ENCODE data around the gene ASTN1.

The ASTN1 gene

DNA sequence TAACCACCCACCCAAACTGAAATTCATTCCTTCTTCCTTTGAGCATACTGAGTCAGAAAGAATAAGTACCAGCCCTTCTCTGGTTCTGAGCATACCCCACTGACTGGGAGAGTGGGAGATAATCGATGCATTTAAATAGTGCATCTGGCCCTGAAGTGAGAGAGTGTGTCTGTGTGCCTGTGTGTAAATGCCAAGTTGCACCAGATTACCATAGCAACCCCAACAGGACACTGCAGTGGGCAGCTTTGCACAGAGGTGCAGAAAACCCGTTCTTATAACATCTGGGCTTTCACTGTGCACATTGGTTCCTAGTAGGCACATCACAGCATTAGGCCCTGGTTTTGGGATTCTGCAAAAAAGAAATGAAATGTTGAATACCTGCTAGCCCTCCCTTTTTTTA, 2.3 kb downstream of the ASTN1 start:
- DNase-seq = no peak

GRCh38 chr1:177146499-177146898, 18.0 kb downstream of the ASTN1 start:
- no peak for DNase-seq

DNA sequence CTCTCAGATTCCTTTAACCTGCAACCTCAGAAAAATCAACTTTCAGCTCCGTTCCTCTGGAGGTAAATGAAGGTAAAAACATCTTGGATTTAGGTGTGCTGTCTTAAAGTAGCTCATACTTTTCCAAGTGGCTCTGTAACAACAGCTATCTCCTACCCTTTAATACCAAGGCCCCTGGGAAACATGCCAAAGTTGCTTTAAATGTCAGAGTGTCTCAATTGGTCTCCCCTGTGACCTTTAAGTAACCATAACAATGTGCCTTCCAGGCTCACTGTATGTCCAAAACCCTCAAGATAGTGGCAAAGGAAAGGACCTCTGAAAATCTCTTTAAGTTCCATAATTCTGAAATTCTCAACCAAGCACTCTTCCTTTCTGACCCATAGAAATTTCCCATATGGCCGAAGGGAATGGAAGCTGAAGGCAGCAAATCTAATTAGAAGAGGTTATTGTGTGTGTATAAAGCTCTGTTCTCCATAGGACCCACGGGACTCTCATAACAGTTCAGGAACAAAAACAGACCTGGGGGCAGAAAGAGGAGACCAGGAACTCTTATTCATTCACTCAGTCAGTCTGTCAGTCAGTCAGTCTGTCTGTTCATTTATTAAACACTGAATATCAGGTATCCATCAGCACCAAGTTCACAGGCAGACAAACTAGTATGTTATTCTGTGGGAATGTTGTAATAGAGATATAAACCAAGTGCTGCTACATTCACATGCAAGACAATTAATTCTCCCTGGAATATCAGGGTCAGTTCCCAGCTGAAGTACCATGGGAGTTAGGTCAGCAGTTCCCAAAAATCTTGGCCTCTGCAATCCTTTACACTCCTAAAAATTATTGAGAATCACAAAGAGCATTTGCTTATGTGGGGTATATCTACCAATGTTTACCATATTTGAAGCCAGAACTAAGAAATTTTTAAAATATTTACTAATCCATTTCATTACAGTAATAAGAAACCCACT, 19.1 kb downstream of the ASTN1 start:
- no peak for DNase-seq

- no peak for DNase-seq
Observed at GRCh38 chr1:177142791-177143271, 21.7 kb downstream of the ASTN1 start.

DNA sequence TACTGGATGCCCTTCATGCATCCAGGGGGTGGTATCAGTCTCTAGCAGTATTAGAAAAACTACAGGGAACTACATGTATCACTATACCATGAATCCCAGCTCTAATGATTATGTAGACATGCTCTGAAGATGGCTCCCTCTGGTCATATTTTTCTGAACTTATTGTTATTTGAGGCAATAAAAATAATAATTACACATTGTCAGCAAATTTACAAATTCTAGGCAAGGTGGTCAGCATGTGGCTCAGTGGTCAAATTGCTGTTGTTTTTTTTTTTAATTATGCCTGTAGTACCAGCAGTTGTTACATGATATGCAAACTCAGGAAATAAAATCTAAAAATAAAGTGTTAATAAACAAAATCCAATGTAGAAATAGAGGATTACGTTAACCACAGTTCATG, 22.5 kb downstream of the ASTN1 start:
- DNase-seq = no peak

DNA sequence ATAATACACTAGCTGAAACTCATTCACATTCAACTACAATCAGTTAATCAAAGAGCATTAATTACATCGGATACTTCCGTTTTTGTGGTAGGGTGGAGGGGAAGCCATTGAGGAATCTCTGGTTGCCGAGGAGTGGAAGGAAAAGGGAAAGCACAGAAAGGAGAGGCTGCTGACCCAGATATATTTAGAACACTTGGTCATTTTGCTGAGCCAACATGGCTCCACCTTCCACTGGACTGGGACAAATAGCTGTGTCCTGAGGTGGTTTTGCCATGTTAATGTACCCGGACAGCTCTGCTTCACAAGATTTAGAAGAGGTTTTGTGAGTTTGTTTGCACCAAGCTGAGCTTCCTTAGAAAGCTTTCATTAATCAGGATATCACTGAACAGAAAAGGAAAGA, 26.2 kb downstream of the ASTN1 start:
- DNase-seq = no peak

DNA sequence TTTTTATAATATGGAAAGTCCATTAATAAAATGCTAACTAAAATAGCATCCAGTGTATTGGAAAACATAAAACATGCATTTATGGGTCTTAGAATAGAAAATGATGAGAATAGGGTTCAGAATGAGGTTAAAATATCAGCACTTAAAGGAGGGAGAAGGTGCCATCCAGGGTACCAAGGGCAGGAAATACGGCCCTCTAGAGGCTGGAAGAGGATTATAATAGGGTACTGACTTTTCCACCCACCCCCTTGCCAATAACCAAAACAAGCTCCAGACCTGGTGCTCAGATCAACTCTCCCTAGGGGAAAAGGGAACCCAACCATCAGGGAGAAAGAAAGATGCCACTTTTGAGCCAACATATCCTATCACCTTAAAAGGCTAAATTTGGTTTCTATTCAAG, 26.7 kb downstream of the ASTN1 start:
- no peak for DNase-seq

GRCh38 chr1:177135250-177135649, 29.3 kb downstream of the ASTN1 start:
- no peak for DNase-seq

GRCh38 chr1:177133977-177134538, 30.5 kb downstream of the ASTN1 start:
- DNase-seq = no peak

GRCh38 chr1:177132141-177132540, 32.4 kb downstream of the ASTN1 start:
- no peak for DNase-seq

DNA sequence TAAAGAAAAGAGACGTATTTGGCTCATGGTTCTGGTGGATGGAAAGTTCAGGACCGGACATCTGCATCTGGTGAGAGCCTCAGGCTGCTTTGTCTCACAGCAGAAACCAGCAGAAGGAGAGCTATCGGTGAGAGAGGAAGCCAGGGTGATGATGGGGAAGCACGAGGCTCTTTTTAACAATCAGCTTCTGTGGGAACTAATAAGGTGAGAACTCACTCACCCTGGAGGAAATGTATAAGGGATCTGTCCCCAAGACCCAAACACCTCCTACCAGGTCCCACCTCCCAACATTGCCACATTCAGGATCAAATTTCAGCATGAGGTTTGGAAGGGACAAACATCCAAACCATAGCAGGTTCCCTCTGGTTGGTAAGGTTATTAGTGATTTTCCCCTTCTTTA, 32.8 kb downstream of the ASTN1 start:
- no peak for DNase-seq

- no peak for DNase-seq
Observed at GRCh38 chr1:177130451-177130945, 34.0 kb downstream of the ASTN1 start.

GRCh38 chr1:177128665-177129281, 35.7 kb downstream of the ASTN1 start:
- no peak for DNase-seq

DNA sequence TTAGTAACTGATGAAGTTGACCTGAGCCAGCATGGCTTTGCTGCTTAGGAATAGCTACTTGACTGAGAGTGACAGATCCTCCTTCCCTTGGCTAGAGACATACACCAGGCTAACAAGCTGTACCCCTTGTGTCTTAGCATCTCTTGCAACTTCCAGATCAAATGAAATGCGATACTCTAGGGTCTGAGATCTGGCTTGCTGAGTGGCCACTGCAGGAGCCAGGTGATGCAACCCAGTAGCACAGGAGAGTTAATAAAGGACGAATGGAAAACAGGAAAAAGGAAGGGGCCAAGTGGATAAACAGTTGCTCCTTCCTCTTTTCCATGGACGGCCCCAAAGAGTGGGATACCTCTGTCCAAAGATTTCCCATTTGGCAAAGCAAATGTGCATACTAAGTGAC, 38.2 kb downstream of the ASTN1 start:
- no peak for DNase-seq

GRCh38 chr1:177124577-177125278, 39.8 kb downstream of the ASTN1 start:
- DNase-seq = no peak

DNA sequence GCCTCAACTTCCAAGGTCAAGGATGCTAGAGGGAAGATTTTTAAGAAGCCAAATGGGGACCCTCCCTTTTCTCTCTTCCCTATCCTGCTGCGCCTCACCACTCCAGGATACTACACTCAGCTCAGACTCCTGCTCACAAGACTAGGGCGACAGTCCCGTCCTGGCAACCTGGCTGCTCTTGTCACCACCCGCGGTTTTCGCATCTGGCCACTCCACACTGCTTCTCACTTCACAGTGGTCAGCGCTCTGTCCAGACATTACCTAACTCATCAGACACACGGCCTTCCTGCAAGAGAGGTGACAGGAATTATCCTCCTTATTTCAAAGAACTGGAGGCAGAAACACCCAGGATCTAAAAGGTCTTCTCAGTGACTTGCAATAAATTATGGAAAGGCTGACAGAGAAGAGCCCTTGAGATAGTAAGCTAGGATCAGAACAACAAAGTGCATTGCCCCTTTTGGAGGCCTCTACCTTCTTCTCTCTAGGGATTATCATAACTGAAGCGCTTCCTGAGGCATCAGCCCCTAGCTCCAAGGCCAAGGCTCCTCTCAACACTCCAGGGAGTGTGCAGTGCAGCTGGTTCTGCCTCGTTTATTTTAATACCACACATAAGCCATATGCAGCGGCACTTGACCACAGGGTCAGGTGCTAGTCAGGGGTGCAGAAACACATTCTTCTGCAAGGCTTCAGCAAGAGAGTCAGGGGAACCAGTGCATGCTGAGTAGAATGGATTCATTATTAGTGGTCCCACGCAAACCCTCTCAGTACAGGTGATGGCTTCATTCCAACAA, 41.9 kb downstream of the ASTN1 start:
- DNase-seq = no peak

- DNase-seq = no peak
Observed at GRCh38 chr1:177119311-177119710, 45.2 kb downstream of the ASTN1 start.

DNA sequence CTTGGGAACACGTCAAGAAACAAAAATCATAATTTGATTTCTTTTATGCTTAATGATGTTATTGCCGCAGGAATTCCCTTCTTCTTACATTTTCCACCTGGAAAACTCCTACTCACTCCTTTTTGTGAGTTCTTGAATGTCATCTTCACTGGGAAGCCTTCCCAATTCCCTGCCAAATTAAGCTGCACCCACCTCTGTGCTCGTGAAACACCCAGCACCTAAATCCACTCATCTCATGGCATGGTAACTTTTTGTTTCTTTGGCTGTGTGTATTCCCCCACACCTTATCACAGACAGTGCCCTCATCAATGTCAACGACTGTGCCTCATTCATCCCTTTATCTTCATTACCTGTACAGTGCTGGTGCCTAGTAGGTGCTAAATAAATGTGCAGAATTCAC, 45.6 kb downstream of the ASTN1 start:
- DNase-seq = no peak

- no peak for DNase-seq
Observed at GRCh38 chr1:177116941-177117340, 47.6 kb downstream of the ASTN1 start.

DNA sequence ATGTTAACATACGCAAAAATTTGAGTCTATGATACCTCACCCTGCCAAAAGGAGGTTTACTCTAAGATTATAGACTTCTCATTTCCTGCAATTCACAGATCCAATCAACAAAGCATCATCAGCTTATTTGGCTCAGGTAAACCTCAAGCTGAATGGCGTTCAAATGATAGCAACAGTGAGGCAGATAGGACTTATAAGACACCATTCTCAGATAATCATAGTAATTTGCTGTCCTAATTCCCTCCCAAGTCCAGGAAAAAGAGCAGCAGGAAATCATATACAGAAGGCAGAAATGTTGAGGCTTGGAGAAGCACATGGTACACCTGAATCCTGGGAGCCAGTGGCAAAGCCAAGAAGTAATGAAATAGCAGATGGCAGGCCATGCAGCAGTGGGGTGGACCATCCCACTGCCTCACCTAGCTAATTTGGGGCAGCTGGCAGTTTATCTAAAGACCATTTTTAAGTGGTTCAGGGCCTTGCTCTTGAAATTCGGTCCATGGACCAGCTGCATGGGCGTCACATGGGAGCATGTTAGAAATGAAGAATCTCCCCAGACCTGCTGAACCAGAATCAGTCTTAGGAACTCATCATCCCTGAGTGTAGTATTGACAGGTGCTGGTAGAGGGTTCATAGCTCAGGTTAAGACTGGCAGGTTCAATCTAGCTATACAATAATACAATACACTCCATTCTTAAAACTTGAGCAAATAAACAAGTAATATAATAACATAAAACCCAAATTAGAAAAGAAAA, 57.7 kb downstream of the ASTN1 start:
- DNase-seq = no peak

GRCh38 chr1:177106196-177106595, 58.3 kb downstream of the ASTN1 start:
- DNase-seq = no peak
